C4-2B (cell line): ENCODE results near the gene ACTBL2.

Experiments used
- H3K27ac ChIP-seq: fragments of 450-650 bp; 2 replicates; pipeline ENCODE4 v1.5.1; 2017
- ZFX ChIP-seq: fragments of 450-650 bp; IDR thresholded peaks from 2 replicates; pipeline ENCODE4 v1.6.1; 2017
- TF ChIP-seq, protein P1 (sequence below): fragments of 450-650 bp; conservative IDR thresholded peaks from 2 replicates; pipeline ENCODE4 v1.5.1; 2017; ENCODE audit warnings: mild to moderate bottlenecking

The ACTBL2 gene

DNA sequence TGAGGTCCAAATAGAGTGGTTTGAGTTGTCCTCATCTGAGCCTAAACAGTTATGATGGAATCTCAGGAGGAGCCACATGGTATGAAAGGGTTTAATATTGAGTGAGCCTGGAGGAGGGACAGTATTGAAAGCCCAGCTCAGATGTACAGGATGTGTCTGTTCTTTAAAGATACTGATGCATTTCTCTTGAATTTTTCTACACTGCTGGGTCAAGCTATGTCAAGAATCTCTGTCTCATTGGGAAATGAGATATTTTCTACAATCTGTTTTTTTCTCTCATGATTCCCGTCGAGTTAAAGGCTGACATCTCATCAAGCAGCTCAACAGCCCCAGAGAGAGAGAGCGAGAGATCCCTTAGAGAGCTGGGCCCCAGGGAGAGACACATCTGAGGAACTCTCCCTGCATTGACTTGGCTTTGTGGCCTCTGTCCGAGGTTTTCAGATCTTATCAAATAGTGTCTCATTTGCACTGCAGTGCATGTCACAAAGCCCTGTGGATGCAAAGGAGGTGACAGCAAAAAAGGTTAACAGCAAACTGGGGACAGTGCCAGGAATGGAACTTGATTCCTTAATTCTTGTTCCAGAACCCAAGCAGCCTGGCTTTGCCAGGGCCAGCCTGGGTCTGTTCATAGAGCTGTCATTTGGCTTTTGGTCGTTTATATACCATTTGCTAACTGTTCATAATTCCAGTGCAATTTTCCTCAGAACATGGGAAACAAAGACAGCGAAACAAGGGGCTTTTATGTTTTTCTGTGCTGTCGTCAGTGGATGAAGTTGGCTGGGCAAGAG lies 19.0 kb upstream of the ACTBL2 start:
- no peak for TF ChIP-seq ZFX
- TF ChIP-seq, protein P1, sequence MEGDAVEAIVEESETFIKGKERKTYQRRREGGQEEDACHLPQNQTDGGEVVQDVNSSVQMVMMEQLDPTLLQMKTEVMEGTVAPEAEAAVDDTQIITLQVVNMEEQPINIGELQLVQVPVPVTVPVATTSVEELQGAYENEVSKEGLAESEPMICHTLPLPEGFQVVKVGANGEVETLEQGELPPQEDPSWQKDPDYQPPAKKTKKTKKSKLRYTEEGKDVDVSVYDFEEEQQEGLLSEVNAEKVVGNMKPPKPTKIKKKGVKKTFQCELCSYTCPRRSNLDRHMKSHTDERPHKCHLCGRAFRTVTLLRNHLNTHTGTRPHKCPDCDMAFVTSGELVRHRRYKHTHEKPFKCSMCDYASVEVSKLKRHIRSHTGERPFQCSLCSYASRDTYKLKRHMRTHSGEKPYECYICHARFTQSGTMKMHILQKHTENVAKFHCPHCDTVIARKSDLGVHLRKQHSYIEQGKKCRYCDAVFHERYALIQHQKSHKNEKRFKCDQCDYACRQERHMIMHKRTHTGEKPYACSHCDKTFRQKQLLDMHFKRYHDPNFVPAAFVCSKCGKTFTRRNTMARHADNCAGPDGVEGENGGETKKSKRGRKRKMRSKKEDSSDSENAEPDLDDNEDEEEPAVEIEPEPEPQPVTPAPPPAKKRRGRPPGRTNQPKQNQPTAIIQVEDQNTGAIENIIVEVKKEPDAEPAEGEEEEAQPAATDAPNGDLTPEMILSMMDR, result no peak
- H3K27ac ChIP-seq, result no peak overlapping the region

DNA sequence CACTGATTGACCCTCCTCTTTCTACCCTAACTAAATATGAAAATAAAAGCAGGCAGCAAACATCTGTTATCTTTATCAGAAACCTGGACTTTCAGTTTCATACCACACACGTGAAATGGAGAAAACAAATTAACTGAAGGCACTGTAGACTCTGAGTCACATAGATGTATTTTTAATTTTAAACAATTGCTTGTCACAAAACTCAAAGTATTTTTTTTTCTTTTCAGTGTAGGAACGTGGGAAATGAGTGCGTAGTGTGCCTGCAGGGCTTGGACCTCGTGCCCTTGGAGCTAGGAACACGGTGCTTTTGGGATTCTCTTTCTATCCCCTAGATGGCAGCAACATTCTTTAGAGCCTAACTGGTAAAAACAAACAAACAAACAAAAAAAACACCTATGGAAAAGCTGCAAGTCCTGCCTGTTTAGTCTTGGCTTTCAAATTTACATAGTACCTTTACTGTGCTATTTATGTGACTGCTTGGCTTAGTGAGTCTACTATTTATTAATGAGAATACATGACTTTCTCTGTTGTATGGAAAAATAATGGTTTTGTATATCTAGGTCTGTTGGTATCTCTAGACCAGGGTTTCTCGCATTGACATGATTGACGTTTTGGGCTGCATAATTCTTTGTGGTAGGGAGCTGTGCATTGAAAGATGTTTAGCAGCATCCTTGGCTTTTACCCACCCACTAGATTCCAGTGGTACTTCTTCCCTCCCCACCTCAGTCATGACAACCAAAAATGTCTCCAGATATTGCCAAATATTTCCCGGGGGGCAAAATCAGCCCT lies 16.8 kb upstream of the ACTBL2 start:
- H3K27ac ChIP-seq, result no peak overlapping the region

DNA sequence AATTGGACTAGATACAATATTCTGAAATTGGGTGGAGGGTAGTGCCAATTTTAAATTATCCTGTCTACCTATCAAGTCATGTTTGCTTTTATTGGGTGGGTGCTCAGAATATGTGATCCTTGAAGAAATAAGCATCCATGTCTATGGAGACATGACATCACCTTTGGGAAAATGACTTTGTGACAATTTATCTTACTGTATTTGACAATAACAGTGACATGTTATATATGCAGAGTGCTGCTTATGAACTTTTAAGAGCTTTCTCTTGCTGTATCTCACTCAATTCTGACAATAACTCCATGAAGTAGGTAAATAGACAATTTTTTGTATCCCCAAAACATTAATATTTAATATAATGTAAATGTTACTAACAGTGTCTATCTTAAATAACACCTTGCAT lies 15.1 kb upstream of the ACTBL2 start:
- TF ChIP-seq ZFX, result no peak
- TF ChIP-seq, protein P1, result no peak
- no peak overlapping the region for H3K27ac ChIP-seq

More for the DNA sequence above, 16.8 kb upstream of the ACTBL2 start:
- TF ChIP-seq, protein P1, result peak; percentile 92
- TF ChIP-seq ZFX, result no peak

DNA sequence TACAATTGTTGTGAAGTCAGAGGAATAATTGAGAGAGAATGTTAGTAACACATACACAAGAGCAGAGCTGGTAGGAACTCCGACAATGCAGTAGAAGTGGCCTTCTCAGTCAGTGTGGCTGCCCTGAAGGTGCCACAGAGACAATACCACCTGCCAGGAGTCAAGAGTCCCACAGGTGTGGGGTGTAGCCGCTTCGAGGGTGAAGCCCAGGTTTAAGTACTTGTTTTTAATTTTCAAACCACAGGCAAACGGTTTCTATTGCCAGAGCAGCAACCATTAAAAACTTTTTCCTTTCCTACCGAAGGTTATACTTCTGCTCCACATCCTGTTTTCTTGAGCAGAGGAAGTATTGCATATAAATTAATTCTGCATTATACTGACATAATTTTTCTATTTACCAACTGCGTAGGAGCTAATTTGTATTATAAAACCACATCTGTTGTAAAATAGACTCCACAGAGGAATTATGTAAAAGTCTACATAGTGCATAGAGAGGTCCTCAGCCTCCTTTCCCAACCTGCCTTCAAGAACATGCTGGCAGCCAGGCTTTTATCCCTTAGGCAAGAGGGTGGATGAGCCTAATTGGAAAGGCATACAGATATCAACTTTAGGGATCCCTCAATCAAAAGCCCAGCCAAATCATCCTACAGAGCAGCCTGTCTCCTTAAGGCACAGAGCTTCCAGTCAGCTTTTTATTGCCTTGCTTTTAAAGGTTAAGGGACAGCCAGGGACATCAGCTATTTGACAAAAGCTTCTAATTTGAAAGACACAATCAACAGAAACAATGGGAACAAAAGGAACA lies 12.9 kb upstream of the ACTBL2 start:
- H3K27ac ChIP-seq, result no peak overlapping the region
- TF ChIP-seq ZFX, result no peak
- TF ChIP-seq, protein P1, result no peak

DNA sequence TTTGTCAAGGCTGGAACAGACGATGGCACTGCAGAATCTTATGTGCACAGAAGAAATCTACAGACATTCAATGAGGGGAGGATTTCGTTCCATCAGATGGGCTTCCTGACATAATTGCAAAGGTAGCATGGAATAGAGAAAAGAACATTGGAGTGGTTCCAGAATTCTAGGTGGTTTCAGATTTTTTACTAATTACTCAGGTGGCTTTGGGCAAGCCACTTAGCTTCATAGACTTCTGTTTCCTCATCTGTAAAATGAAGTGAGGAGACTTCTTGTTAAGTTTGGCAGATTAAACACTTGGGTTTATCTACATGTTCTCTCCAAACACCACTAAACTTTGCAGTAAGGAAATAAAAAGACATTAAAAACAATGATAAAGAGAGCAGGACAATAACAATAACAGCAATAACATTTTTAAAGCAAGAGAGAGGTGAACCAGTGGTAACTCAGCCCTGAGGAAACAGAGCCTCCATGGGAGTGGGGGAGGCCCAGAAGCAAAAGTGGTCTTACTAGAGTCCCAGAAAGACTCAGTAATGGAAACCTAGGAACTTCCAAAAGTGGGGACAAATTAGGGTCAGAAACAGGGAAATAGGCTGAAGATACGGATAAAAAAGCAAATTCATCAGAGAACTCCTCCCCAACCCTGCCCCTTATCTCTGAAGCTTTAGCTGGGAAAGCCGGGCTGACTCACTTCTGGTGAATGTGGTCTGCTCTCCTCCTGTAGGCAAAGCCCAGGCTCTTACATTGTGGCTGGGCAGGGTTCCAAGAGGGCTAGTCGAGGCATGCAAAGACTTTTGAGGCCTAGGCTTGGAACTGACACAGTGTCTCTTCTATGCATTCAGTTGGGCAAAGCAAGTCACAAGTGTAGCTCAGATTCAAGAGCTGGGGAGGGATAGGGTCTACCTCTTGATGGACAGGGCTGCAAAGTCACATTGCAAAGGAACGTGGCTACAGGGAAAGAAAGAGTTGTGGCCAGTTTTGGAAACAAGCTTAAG lies 11.8 kb upstream of the ACTBL2 start:
- H3K27ac ChIP-seq, result no peak overlapping the region
- TF ChIP-seq ZFX, result no peak
- TF ChIP-seq, protein P1, result no peak

DNA sequence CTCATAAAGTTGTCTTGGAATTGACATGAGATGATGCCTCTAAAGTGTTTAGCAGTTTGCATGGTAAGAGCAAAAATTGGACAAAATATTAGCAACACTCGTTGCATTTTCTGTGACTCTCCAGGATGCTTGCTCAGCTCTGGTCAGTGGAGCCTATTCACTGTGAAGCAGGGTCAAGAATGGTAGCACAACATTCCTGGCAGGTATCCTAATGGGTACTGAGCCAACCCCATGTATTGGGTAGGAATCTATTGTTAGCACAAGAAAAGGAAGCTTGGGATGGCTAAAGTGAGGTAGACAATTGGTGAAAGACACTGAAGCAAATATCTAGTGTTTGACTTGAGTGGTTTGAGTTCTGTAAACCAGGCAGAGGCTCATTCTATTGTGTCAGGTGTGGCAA lies 10.4 kb upstream of the ACTBL2 start:
- H3K27ac ChIP-seq, result no peak overlapping the region
- no peak for TF ChIP-seq ZFX
- TF ChIP-seq, protein P1, result no peak
